GM21360 (cell line): ENCODE data around the gene TBL1XR1.

Experiments
- ATAC-seq: cut with Tn5 transposase; IDR thresholded peaks from one replicate; pipeline ENCODE4 v1.9.1; 2021; ENCODE audit warnings: mild to moderate bottlenecking, moderate library complexity; ENCODE audit not compliant: unreplicated experiment

TBL1XR1 gene

GRCh38 chr3:176974279-176974678 is 223.0 kb downstream of the TBL1XR1 start:
- ATAC-seq, result no peak

DNA sequence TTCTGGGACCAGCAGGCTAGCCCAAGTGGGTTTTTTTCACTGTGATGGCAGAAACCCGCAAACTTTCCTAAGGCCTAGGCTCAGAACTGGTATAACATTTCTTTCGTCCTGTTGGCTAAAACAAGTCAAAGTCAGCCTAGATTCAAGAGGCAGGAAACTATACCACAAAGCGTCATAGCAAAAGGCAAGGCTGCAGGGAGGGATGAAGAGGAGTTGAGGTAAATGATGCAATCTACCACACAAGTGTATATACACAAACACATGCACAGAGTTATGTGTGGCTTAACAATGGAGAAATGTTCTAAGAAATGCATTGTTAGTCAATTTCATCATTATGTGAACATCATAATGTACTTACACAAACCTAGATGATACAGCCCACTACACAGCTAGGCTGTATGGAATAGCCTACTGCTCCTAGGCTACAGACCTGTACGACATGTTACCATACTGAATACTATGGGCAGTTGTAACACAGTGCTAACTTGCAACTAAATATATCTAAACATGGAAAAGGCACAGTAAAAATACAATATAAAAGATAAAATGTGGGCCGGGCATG is 225.6 kb downstream of the TBL1XR1 start:
- ATAC-seq, result no peak

- ATAC-seq, result no peak
Measured at GRCh38 chr3:176970770-176971169, 226.5 kb downstream of the TBL1XR1 start.

DNA sequence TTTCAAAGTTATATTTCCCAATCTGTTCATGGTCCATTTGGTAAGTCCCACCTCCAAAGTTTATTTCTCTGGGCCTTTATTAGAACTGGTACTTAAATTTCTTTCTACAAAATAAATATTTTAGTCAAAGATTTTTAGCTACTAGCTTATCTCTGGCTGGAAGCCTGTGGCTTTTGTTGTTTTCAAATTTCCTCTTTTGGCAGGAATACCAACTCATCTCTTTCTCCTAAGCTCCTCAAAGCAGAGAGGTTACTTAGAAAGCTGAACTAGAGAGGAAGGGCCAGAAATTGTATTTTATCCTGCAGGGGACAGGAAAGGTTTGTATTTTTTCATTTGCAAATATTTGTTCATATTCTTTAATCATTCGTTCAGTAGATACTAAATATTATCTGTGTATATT is 227.8 kb downstream of the TBL1XR1 start:
- no peak for ATAC-seq
